Measurements from ENCODE around the gene GARIN5B. TPM values are rescaled to one million over a fixed set of nuclear protein-coding genes. Genes with fewer than 3 reads are reported as not detected.

GARIN5B gene
- total and polyA plus RNA-seq, 2 of the 13 experiments (the other 11 are each of a cell fraction or from before 2014, with no cell fraction given) = not detected

GRCh38 chr19:55353803-55354697 lies 9.0 kb downstream of the GARIN5B start (continued):
- TF ChIP-seq ZNF691 (CRISPR knock-in tag; IDR thresholded peaks at IDR 0.05; ENCODE audit: borderline replicate concordance, low read depth) (no peak), FOXM1 (CRISPR knock-in tag; IDR thresholded peaks at IDR 0.05) (no peak), PAXIP1 (CRISPR knock-in tag; conservative IDR thresholded peaks at IDR 0.05) (no peak), ZNF431 (CRISPR knock-in tag; IDR thresholded peaks at IDR 0.05; ENCODE audit: borderline replicate concordance, low read depth) (no peak), TGIF2 (CRISPR knock-in tag; IDR thresholded peaks at IDR 0.05) (no peak), DNMT1 (CRISPR knock-in tag; IDR thresholded peaks at IDR 0.05) (0 out of 2 replicates have a peak, but pooled peaks have one; percentile 20), ZNF317 (CRISPR knock-in tag; IDR thresholded peaks at IDR 0.05) (no peak), NCOA1 (CRISPR knock-in tag; IDR thresholded peaks at IDR 0.05) (no peak), ARNT2 (CRISPR knock-in tag; IDR thresholded peaks at IDR 0.05; ENCODE audit: low read depth) (no peak), ETS1 (CRISPR knock-in tag; IDR thresholded peaks at IDR 0.05) (no peak), ZGPAT (CRISPR knock-in tag; IDR thresholded peaks at IDR 0.05) (peak; percentile 37; the same call in 1 of the 2 replicates), ZNF281 (CRISPR knock-in tag; IDR thresholded peaks at IDR 0.05; ENCODE audit: borderline replicate concordance) (no peak), SP1 (IDR thresholded peaks at IDR 0.05) (no peak), SP1 (CRISPR knock-in tag; IDR thresholded peaks at IDR 0.05) (peak; percentile 79), SPEN (CRISPR knock-in tag; IDR thresholded peaks at IDR 0.05; ENCODE audit: low read depth) (0 out of 2 replicates have a peak, but pooled peaks have one; percentile 15), KLF6 (CRISPR knock-in tag; IDR thresholded peaks at IDR 0.05) (0 out of 2 replicates have a peak, but pooled peaks have one; percentile 33), ZNF138 (CRISPR knock-in tag; IDR thresholded peaks at IDR 0.05; ENCODE audit: low read depth) (no peak)
